ENCODE results near the gene NPAS3. TPM values are rescaled to one million over a fixed set of nuclear protein-coding genes. Genes with fewer than 3 reads are reported as not detected.

NPAS3 gene
- total and polyA plus RNA-seq, 2 donors (not counting 1 experiment from before 2014, with no cell fraction given): 0.10 to 0.50 TPM

GRCh38 chr14:33587791-33588190, 649.1 kb downstream of the NPAS3 start:
- no peak overlapping the region for H3K27ac ChIP-seq (ENCODE audit: insufficient read depth, low read length)
- H3K9ac ChIP-seq (ENCODE audit: insufficient read depth, low read length): no peak overlapping the region
- no peaks in the 10 kb centered on the region for H4K20me1 ChIP-seq (ENCODE audit: control insufficient read depth, extremely low read depth, insufficient read depth, low read length)
- H3K9me3 ChIP-seq (ENCODE audit: control insufficient read depth, insufficient read depth, low read depth, low read length): no peaks in the 10 kb centered on the region
- no peaks in the 10 kb centered on the region for H3K4me1 ChIP-seq (ENCODE audit: control insufficient read depth, extremely low read depth, insufficient read depth, low read length)
- no peak for TF ChIP-seq CTCF (conservative IDR thresholded peaks at IDR 0.05 in 1 of 2, IDR thresholded peaks at IDR 0.05 in 1 of 2; ENCODE audit: low read depth in 1 of 2, low read length in 2 of 2)
- no peak for TF ChIP-seq EZH2 (IDR thresholded peaks at IDR 0.05; ENCODE audit: low read length, missing control alignments)
- DNase-seq (ENCODE audit: low read depth in 2 of 2): no peak
- no peak overlapping the region for H3K4me2 ChIP-seq (ENCODE audit: extremely low read depth, insufficient read depth, low read length)
- no peaks in the 10 kb centered on the region for H3K36me3 ChIP-seq (ENCODE audit: control insufficient read depth, insufficient read depth, low read length)
- no peaks in the 10 kb centered on the region for H3K27me3 ChIP-seq (ENCODE audit: control insufficient read depth, insufficient read depth, low read length)
- H3K79me2 ChIP-seq (ENCODE audit: control insufficient read depth, insufficient read depth, low read length): no peaks in the 10 kb centered on the region
- no peak overlapping the region for H3K4me3 ChIP-seq (replicated peaks in 1 of 4; ENCODE audit: control extremely low read depth in 1 of 4, insufficient read depth in 1 of 4, low read depth in 3 of 4, low read length in 4 of 4)
- no peak overlapping the region for H2AFZ ChIP-seq (ENCODE audit: low read length)

- no peak for TF ChIP-seq EZH2 (IDR thresholded peaks at IDR 0.05; ENCODE audit: low read length, missing control alignments)
- no peak for TF ChIP-seq CTCF (conservative IDR thresholded peaks at IDR 0.05 in 1 of 2, IDR thresholded peaks at IDR 0.05 in 1 of 2; ENCODE audit: low read depth in 1 of 2, low read length in 2 of 2)
- no peaks in the 10 kb centered on the region for H3K79me2 ChIP-seq (ENCODE audit: control insufficient read depth, insufficient read depth, low read length)
- no peak overlapping the region for H3K9ac ChIP-seq (ENCODE audit: insufficient read depth, low read length)
- H2AFZ ChIP-seq (ENCODE audit: low read length): no peak overlapping the region
- H3K9me3 ChIP-seq (ENCODE audit: control insufficient read depth, insufficient read depth, low read depth, low read length): no peaks in the 10 kb centered on the region
- H3K4me3 ChIP-seq (replicated peaks in 1 of 4; ENCODE audit: control extremely low read depth in 1 of 4, insufficient read depth in 1 of 4, low read depth in 3 of 4, low read length in 4 of 4): no peak overlapping the region
- DNase-seq (ENCODE audit: low read depth in 2 of 2): no peak
- no peaks in the 10 kb centered on the region for H3K27me3 ChIP-seq (ENCODE audit: control insufficient read depth, insufficient read depth, low read length)
- no peaks in the 10 kb centered on the region for H4K20me1 ChIP-seq (ENCODE audit: control insufficient read depth, extremely low read depth, insufficient read depth, low read length)
- no peak overlapping the region for H3K27ac ChIP-seq (ENCODE audit: insufficient read depth, low read length)
- no peak overlapping the region for H3K4me2 ChIP-seq (ENCODE audit: extremely low read depth, insufficient read depth, low read length)
- no peaks in the 10 kb centered on the region for H3K4me1 ChIP-seq (ENCODE audit: control insufficient read depth, extremely low read depth, insufficient read depth, low read length)
- no peaks in the 10 kb centered on the region for H3K36me3 ChIP-seq (ENCODE audit: control insufficient read depth, insufficient read depth, low read length)
These were observed 650.1 kb downstream of the NPAS3 start for GRCh38 chr14:33588771-33589170.

- Histone ChIP-seq H3K9me3 (ENCODE audit: control insufficient read depth, insufficient read depth, low read depth, low read length) (no peaks in the 10 kb centered on the region), H3K4me3 (replicated peaks in 1 of 4; ENCODE audit: control extremely low read depth in 1 of 4, insufficient read depth in 1 of 4, low read depth in 3 of 4, low read length in 4 of 4) (no peak overlapping the region), H3K27ac (ENCODE audit: insufficient read depth, low read length) (no peak overlapping the region), H3K79me2 (ENCODE audit: control insufficient read depth, insufficient read depth, low read length) (no peaks in the 10 kb centered on the region), H3K4me2 (ENCODE audit: extremely low read depth, insufficient read depth, low read length) (no peak overlapping the region), H3K4me1 (ENCODE audit: control insufficient read depth, extremely low read depth, insufficient read depth, low read length) (no peaks in the 10 kb centered on the region), H3K27me3 (ENCODE audit: control insufficient read depth, insufficient read depth, low read length) (no peaks in the 10 kb centered on the region), H3K9ac (ENCODE audit: insufficient read depth, low read length) (no peak overlapping the region), H4K20me1 (ENCODE audit: control insufficient read depth, extremely low read depth, insufficient read depth, low read length) (no peaks in the 10 kb centered on the region), H2AFZ (ENCODE audit: low read length) (no peak overlapping the region), H3K36me3 (ENCODE audit: control insufficient read depth, insufficient read depth, low read length) (no peaks in the 10 kb centered on the region)
- DNase-seq (ENCODE audit: low read depth in 2 of 2): peak; percentile 83 to 97
- TF ChIP-seq EZH2 (IDR thresholded peaks at IDR 0.05; ENCODE audit: low read length, missing control alignments) (no peak), CTCF (conservative IDR thresholded peaks at IDR 0.05 in 1 of 2, IDR thresholded peaks at IDR 0.05 in 1 of 2; ENCODE audit: low read depth in 1 of 2, low read length in 2 of 2) (no peak)
These were observed 650.7 kb downstream of the NPAS3 start for GRCh38 chr14:33589334-33589733.
